Natural killer cell (primary cell): ENCODE measurements around the gene IL4I1. TPM values are rescaled to one million over a fixed set of nuclear protein-coding genes. Genes with fewer than 3 reads are reported as not detected.

Source experiments
- ATAC-seq, 3 donors: fragments of 150-1000 bp in 2 of 3; fragments of 200-7000 bp in 1 of 3; cut with Tn5 transposase; 1 replicate in 1 of 3; 2 replicates in 2 of 3; pipeline ENCODE4 v1.10.0; 2021; ENCODE audit warnings: mild to moderate bottlenecking in 2 of 3, moderate library complexity in 2 of 3
- DNase-seq, 2 donors: peaks; one replicate each; pipeline versions ENCODE4 v3.0.0 to v3.0.0-alpha.2; 2013 to 2021; ENCODE audit warnings: mixed read lengths in 1 of 2
- H3K27ac ChIP-seq: one replicate; pipeline ENCODE4 v1.5.1; 2013; ENCODE audit warnings: mild to moderate bottlenecking, low read length
- H3K27me3 ChIP-seq: one replicate; pipeline ENCODE4 v1.6.1; 2013; ENCODE audit warnings: low read length; ENCODE audit not compliant: control insufficient read depth, insufficient read depth
- H3K36me3 ChIP-seq: one replicate; pipeline ENCODE4 v1.6.1; 2013; ENCODE audit warnings: low read length; ENCODE audit not compliant: control insufficient read depth, insufficient read depth
- H3K4me1 ChIP-seq: one replicate; pipeline ENCODE4 v1.6.1; 2013; ENCODE audit warnings: low read length; ENCODE audit not compliant: control insufficient read depth, insufficient read depth
- H3K4me3 ChIP-seq: one replicate; pipeline ENCODE4 v1.5.1; 2013; ENCODE audit warnings: low read length
- H3K9me3 ChIP-seq: one replicate; pipeline ENCODE4 v1.6.1; 2013; ENCODE audit warnings: low read length; ENCODE audit not compliant: control insufficient read depth, insufficient read depth
- H3K27ac Mint-ChIP-seq, 2 donors: one replicate each; pipeline ENCODE4 v1.8.0; 2022; ENCODE audit warnings: mild to moderate bottlenecking in 2 of 2, mixed read lengths in 2 of 2, moderate library complexity in 1 of 2
- H3K27me3 Mint-ChIP-seq, 2 donors: one replicate each; pipeline ENCODE4 v1.8.0; 2022; ENCODE audit warnings: low read depth in 2 of 2, mixed read lengths in 2 of 2
- H3K36me3 Mint-ChIP-seq: one replicate; pipeline ENCODE4 v1.8.0; 2022; ENCODE audit warnings: mixed read lengths
- H3K4me1 Mint-ChIP-seq, 2 donors: one replicate each; pipeline ENCODE4 v1.8.0; 2022; ENCODE audit warnings: mixed read lengths in 2 of 2
- H3K4me3 Mint-ChIP-seq: one replicate; pipeline ENCODE4 v1.8.0; 2022; ENCODE audit warnings: mild to moderate bottlenecking, moderate library complexity, mixed read lengths
- H3K9me3 Mint-ChIP-seq, 2 donors: one replicate each; pipeline ENCODE4 v1.8.0; 2022; ENCODE audit warnings: mixed read lengths in 2 of 2
- CTCF ChIP-seq: fragments of 200-600 bp; IDR thresholded peaks from one replicate; pipeline ENCODE4 v1.8.0; 2022; ENCODE audit warnings: antibody characterized with exemption
- WGBS: methylation state at CpG from one replicate; pipeline ENCODE4 v1.1.7; 2013; ENCODE audit warnings: missing lambda C conversion rate; ENCODE audit not compliant: insufficient coverage; 5-methylcytosine and 5-hydroxymethylcytosine counted together
- intact Hi-C: fragments of 100-400 bp; cut with micrococcal nuclease; formaldehyde crosslinking; loops from one replicate; pipeline ENCODE4 v1.14.2; 2022
- total RNA-seq, 4 donors: library from RNA; stranded (reverse); fragments of 120-200 nt in 1 of 4; gene quantifications; one replicate each; pipeline versions ENCODE4 v1.2.3 to v1.2.4, GENCODE V29; 2013 to 2022

Gene IL4I1
- total RNA-seq, 3 donors from 2014 or later (not counting 1 experiment from before 2014, with no cell fraction given) = 3.0 to 3.8 (median 3.4) TPM

GRCh38 chr19:49894011-49894664 lies 2.5 kb downstream of the IL4I1 start:
- DNase-seq (no peak), ATAC-seq (no peak)
- intact Hi-C loops = no loop called here
- Mint-ChIP-seq H3K27me3 (no peaks in the 10 kb centered on the region), H3K4me3 (no peak overlapping the region), H3K27ac (peak overlapping the region in 1 of 2 donors; percentile 97), H3K36me3 (no peaks in the 10 kb centered on the region), H3K9me3 (no peaks in the 10 kb centered on the region), H3K4me1 (peaks cover 19 to 29% of the 10 kb centered on the region in 2 donors)
- peaks cover 55% of the 10 kb centered on the region for H3K4me1 ChIP-seq
- H3K27ac ChIP-seq = no peak overlapping the region
- H3K27me3 ChIP-seq = no peaks in the 10 kb centered on the region
- no peaks in the 10 kb centered on the region for H3K36me3 ChIP-seq
- TF ChIP-seq CTCF = no peak
- WGBS = 87% methylated on average over 18 of the region's 18 CpGs
- H3K9me3 ChIP-seq = no peaks in the 10 kb centered on the region
- H3K4me3 ChIP-seq = no peak overlapping the region

- Mint-ChIP-seq H3K27ac (peak overlapping the region in 1 of 2 donors; percentile 97), H3K4me1 (peaks cover 16 to 26% of the 10 kb centered on the region in 2 donors), H3K4me3 (peak overlapping the region; percentile 47), H3K36me3 (no peaks in the 10 kb centered on the region), H3K9me3 (no peaks in the 10 kb centered on the region), H3K27me3 (no peaks in the 10 kb centered on the region)
- TF ChIP-seq CTCF = no peak
- H3K27ac ChIP-seq = no peak overlapping the region
- H3K4me3 ChIP-seq = no peak overlapping the region
- no peak for DNase-seq
- ATAC-seq = no peak
- no peaks in the 10 kb centered on the region for H3K9me3 ChIP-seq
- no peaks in the 10 kb centered on the region for H3K27me3 ChIP-seq
- WGBS = no CpG with 5 or more reads among the region's 1 CpG
- intact Hi-C loops = no loop called here
- peaks cover 45% of the 10 kb centered on the region for H3K4me1 ChIP-seq
- H3K36me3 ChIP-seq = no peaks in the 10 kb centered on the region
These were observed 4.0 kb downstream of the IL4I1 start for GRCh38 chr19:49892716-49893115.

- no peaks in the 10 kb centered on the region for H3K27me3 ChIP-seq
- 94% methylated on average over 17 of the region's 17 CpGs for WGBS
- intact Hi-C loops = no loop called here
- Mint-ChIP-seq H3K36me3 (no peaks in the 10 kb centered on the region), H3K27ac (peak overlapping the region in 1 of 2 donors; percentile 51), H3K27me3 (no peaks in the 10 kb centered on the region), H3K9me3 (no peaks in the 10 kb centered on the region), H3K4me1 (peaks cover 3 to 12% of the 10 kb centered on the region in 2 donors), H3K4me3 (peak overlapping the region; percentile 6)
- ATAC-seq = no peak
- H3K4me3 ChIP-seq = no peak overlapping the region
- H3K4me1 ChIP-seq = peaks cover 32% of the 10 kb centered on the region
- H3K9me3 ChIP-seq = no peaks in the 10 kb centered on the region
- H3K27ac ChIP-seq = no peak overlapping the region
- DNase-seq = no peak
- no peak for TF ChIP-seq CTCF
- no peaks in the 10 kb centered on the region for H3K36me3 ChIP-seq
These were observed 5.3 kb downstream of the IL4I1 start for GRCh38 chr19:49891393-49891792.
